HepG2 (cell line): ENCODE results near the gene ITPK1. TPM values are rescaled to one million over a fixed set of nuclear protein-coding genes. Genes with fewer than 3 reads are reported as not detected.
"Not testable (repeated sequence)": the region's sequence is repeated elsewhere in the genome, so short reads cannot be mapped to it uniquely, and the experiment has no call there.

Experiments
- ATAC-seq: fragments of 200-7000 bp; cut with Tn5 transposase; 3 replicates; pipeline ENCODE4 v1.9.1; 2020; ENCODE audit warnings: mild to moderate bottlenecking, moderate library complexity
- BruUV-seq: library from RNA; stranded (reverse); fragments of 400-500 nt; replicated peaks from 2 replicates; lab custom pipeline; 2021; lab: Mats Ljungman, UMichigan
- CTCF ChIA-PET: fragments of 300-600 bp; formaldehyde crosslinking; extraction: SDS; loops from one replicate; lab custom pipeline; 2021; ENCODE audit warnings: low total read pairs, inconsistent platforms, low intra/inter-chr PET ratio; lab: Yijun Ruan, JAX
- POLR2A ChIA-PET: fragments of 350-600 bp; sonication (Branson Sonifier 250); formaldehyde crosslinking; loops from one replicate; lab custom pipeline; 2020; ENCODE audit warnings: antibody characterized with exemption, inconsistent platforms; lab: Yijun Ruan, JAX
- DNase-seq: peaks from one replicate; pipeline ENCODE4 v3.0.0-alpha.2; 2015; ENCODE audit warnings: low spot score
- FAIRE-seq: peaks from 3 replicates; lab custom pipeline; 2011; peaks lifted over from hg19 to GRCh38; lab: Jason Lieb, UNC
- H2AFZ ChIP-seq: one replicate; pipeline ENCODE4 v1.6.1; 2011; ENCODE audit warnings: low read length, inconsistent platforms
- H3K27ac ChIP-seq: fragments of 300-600 bp; 3 replicates; pipeline ENCODE4 v1.8.0; 2011; ENCODE audit warnings: mixed run types, mild to moderate bottlenecking, mixed read lengths, low read length, inconsistent platforms; ENCODE audit not compliant: insufficient read depth; ENCODE audit errors: extremely low read length
- H3K27me3 ChIP-seq, 2 experiments: fragments of 200-600 bp in 1 of 2; 2 replicates in 1 of 2; 3 replicates in 1 of 2; pipeline versions ENCODE4 v1.6.0 to v1.8.0; 2011; ENCODE audit warnings: low read length in 2 of 2, mild to moderate bottlenecking in 2 of 2, moderate library complexity in 2 of 2, inconsistent platforms in 1 of 2; ENCODE audit not compliant: insufficient read depth in 2 of 2, control insufficient read depth in 1 of 2
- H3K36me3 ChIP-seq, 2 experiments: fragments of 200-600 bp in 1 of 2; replicated peaks in 1 of 2; 2 replicates in 1 of 2; 3 replicates in 1 of 2; pipeline versions ENCODE4 v1.5.1 to v1.8.0; 2011; ENCODE audit warnings: low read length in 2 of 2, inconsistent platforms in 1 of 2; ENCODE audit not compliant: insufficient read depth in 2 of 2, control insufficient read depth in 1 of 2
- H3K4me1 ChIP-seq: 2 replicates; pipeline ENCODE4 v1.5.1; 2012; ENCODE audit warnings: low read length, inconsistent platforms; ENCODE audit not compliant: insufficient read depth
- H3K4me2 ChIP-seq: 2 replicates; pipeline ENCODE4 v1.6.0; 2011; ENCODE audit warnings: low read depth, low read length, inconsistent platforms
- H3K4me3 ChIP-seq, 3 experiments: fragments of 200-600 bp in 1 of 3; sonication (generic), shearing (Covaris generic) in 1 of 3; replicated peaks in 1 of 3; 2 replicates each; pipeline ENCODE4 v1.5.1; 2011 to 2016; ENCODE audit warnings: low read length in 3 of 3, inconsistent platforms in 2 of 3, low read depth in 2 of 3, mild to moderate bottlenecking in 2 of 3, control low read depth in 1 of 3, mixed read lengths in 1 of 3; ENCODE audit not compliant: insufficient read depth in 1 of 3
- H3K79me2 ChIP-seq: one replicate; pipeline ENCODE4 v1.6.1; 2011; ENCODE audit warnings: low read length, inconsistent platforms; ENCODE audit not compliant: insufficient read depth
- H3K9ac ChIP-seq: 2 replicates; pipeline ENCODE4 v1.6.0; 2011; ENCODE audit warnings: mild to moderate bottlenecking, low read depth, low read length, inconsistent platforms; ENCODE audit not compliant: insufficient read depth
- H3K9me3 ChIP-seq: 2 replicates; pipeline ENCODE4 v1.5.1; 2012; ENCODE audit warnings: mild to moderate bottlenecking, low read length
- H4K20me1 ChIP-seq: 2 replicates; pipeline ENCODE4 v1.6.0; 2011; ENCODE audit warnings: inconsistent platforms, mild to moderate bottlenecking, low read length, moderate library complexity; ENCODE audit not compliant: insufficient read depth
- TEAD3 ChIP-seq: optimal IDR thresholded peaks from 2 replicates; pipeline ENCODE3; 2016; ENCODE audit warnings: borderline replicate concordance
- ZBTB39 ChIP-seq: sonication (generic); formaldehyde crosslinking; IDR thresholded peaks from 2 replicates; pipeline ENCODE4 v1.5.0; 2020; ENCODE audit warnings: missing genetic modification reagents
- WGBS: methylation state at CpG from one replicate; pipeline ENCODE4 v1.1.6; 2017; ENCODE audit warnings: low lambda C conversion rate; 5-methylcytosine and 5-hydroxymethylcytosine counted together
- in situ Hi-C: cut with HindIII; loops from 2 replicates; pipeline ENCODE4 v1.10.0; 2017; ENCODE audit warnings: low pct_unique_long_range_greater_than_20kb; ENCODE audit not compliant: extremely low pct_ligation_motif_present
- intact Hi-C: fragments of 100-400 bp; cut with micrococcal nuclease; formaldehyde crosslinking; loops from one replicate; pipeline ENCODE4 v1.10.0; 2022; ENCODE audit not compliant: unreplicated experiment
- polyA plus RNA-seq, 8 experiments: library from polyadenylated mRNA; depleted of rRNA in 3 of 8; stranded (reverse) in 7 of 8; unstranded in 1 of 8; fragments of >200 nt; fragmentation: Illumina TruSeq in 4 of 8; extraction: Trizol in 4 of 8; gene quantifications; 2 replicates each; pipeline versions ENCODE4 v1.2.1 to v1.2.3, GENCODE V29; 2011 to 2016; ENCODE audit warnings: low read depth in 4 of 8, missing spikeins in 1 of 8, mixed read lengths in 1 of 8; ENCODE audit not compliant: insufficient read depth in 1 of 8
- total RNA-seq, 5 experiments: library from RNA; depleted of rRNA; stranded (reverse); fragments of >200 nt; fragmentation: Illumina TruSeq; extraction: Trizol; gene quantifications; 2 replicates each; pipeline ENCODE4 v1.2.3, GENCODE V29; 2016; ENCODE audit warnings: low read depth in 1 of 5

ITPK1 gene
- total and polyA plus RNA-seq, 2 of the 13 experiments (the other 11 are each of a cell fraction or from before 2014, with no cell fraction given), result 20.5 to 47.5 TPM

- TF ChIP-seq ZBTB39 (CRISPR knock-in tag), result no peak
- peak; percentile 30 for TF ChIP-seq TEAD3 (CRISPR knock-in tag)
These were observed 44.7 kb upstream of the ITPK1 start (continued) for GRCh38 chr14:93160353-93160801.

- ChIA-PET CTCF (interaction anchor here (1.1 to 2.0 kb wide), 3 partner anchors 47 to 208 kb away, joined by 3 to 8 read pairs (median 4); no protein-coding TSS in a partner anchor), POLR2A (interaction anchor here (0.7 kb wide), 1 partner anchor 9 kb away, joined by 3 read pairs; no protein-coding TSS in a partner anchor)
- H3K4me2 ChIP-seq, result peak overlapping the region; percentile 7; the same call in 1 of the 2 replicates
- H2AFZ ChIP-seq, H3K79me2 ChIP-seq, H3K9ac ChIP-seq, DNase-seq, intact Hi-C loops, BruUV-seq, FAIRE-seq, ATAC-seq, H3K27ac ChIP-seq, H4K20me1 ChIP-seq, in situ Hi-C loops, H3K36me3 ChIP-seq, H3K4me3 ChIP-seq, H3K9me3 ChIP-seq, H3K27me3 ChIP-seq: not testable (repeated sequence)
- 17% methylated on average over 5 of the region's 5 CpGs for WGBS
- peaks cover 42% of the 10 kb centered on the region for H3K4me1 ChIP-seq
These were observed 44.1 kb upstream of the ITPK1 start for GRCh38 chr14:93159625-93160352.

- POLR2A ChIA-PET, H3K36me3 ChIP-seq, H3K79me2 ChIP-seq, H2AFZ ChIP-seq, H3K4me2 ChIP-seq, ATAC-seq, DNase-seq, H3K9ac ChIP-seq, H3K27ac ChIP-seq, in situ Hi-C loops, intact Hi-C loops, H3K4me3 ChIP-seq, H3K27me3 ChIP-seq, FAIRE-seq, H4K20me1 ChIP-seq, CTCF ChIA-PET, BruUV-seq, H3K9me3 ChIP-seq: not testable (repeated sequence)
- peaks cover 42% of the 10 kb centered on the region for H3K4me1 ChIP-seq
- WGBS, result 71% methylated on average over 7 of the region's 7 CpGs
These were observed 42.6 kb upstream of the ITPK1 start for GRCh38 chr14:93158349-93158748.
